Activated CD4-positive, alpha-beta T cell treated with anti-CD3 and anti-CD28 coated beads, Interleukin-2, amount 10 ng/mL, durations not matched to agents 7 days and 5 days (primary cell): ENCODE data around the gene TMTC2. TPM values are rescaled to one million over a fixed set of nuclear protein-coding genes. Genes with fewer than 3 reads are reported as not detected.

Experiments used
- CTCF ChIA-PET: fragments of 350-600 bp; sonication (Branson Sonifier 250); formaldehyde crosslinking; loops from one replicate; lab custom pipeline; 2021; ENCODE audit warnings: antibody characterized with exemption; lab: Charles Lee
- POLR2A ChIA-PET: fragments of 350-600 bp; sonication (Branson Sonifier 250); formaldehyde crosslinking; loops from one replicate; lab custom pipeline; 2021; ENCODE audit warnings: antibody characterized with exemption; lab: Charles Lee
- DNase-seq: peaks from one replicate; pipeline ENCODE4 v3.0.0-alpha.2; 2020
- H3K27ac Mint-ChIP-seq: one replicate; pipeline ENCODE4 v1.8.0; 2021; ENCODE audit warnings: mild to moderate bottlenecking, moderate library complexity, mixed read lengths
- H3K27me3 Mint-ChIP-seq: one replicate; pipeline ENCODE4 v1.8.0; 2021; ENCODE audit warnings: mixed read lengths
- H3K36me3 Mint-ChIP-seq: one replicate; pipeline ENCODE4 v1.8.0; 2021; ENCODE audit warnings: low read depth, mixed read lengths
- H3K4me1 Mint-ChIP-seq: one replicate; pipeline ENCODE4 v1.8.0; 2021; ENCODE audit warnings: mixed read lengths
- H3K4me3 Mint-ChIP-seq: one replicate; pipeline ENCODE4 v1.8.0; 2021; ENCODE audit warnings: mild to moderate bottlenecking, moderate library complexity, mixed read lengths
- H3K9me3 Mint-ChIP-seq: one replicate; pipeline ENCODE4 v1.8.0; 2021; ENCODE audit warnings: mixed read lengths
- total RNA-seq, 2 experiments: library from RNA; stranded (reverse); gene quantifications; one replicate each; pipeline ENCODE4 v1.2.3, GENCODE V29; 2021

The TMTC2 gene
- total RNA-seq, 2 experiments from 2014 or later = 1.8 to 2.5 TPM

DNA sequence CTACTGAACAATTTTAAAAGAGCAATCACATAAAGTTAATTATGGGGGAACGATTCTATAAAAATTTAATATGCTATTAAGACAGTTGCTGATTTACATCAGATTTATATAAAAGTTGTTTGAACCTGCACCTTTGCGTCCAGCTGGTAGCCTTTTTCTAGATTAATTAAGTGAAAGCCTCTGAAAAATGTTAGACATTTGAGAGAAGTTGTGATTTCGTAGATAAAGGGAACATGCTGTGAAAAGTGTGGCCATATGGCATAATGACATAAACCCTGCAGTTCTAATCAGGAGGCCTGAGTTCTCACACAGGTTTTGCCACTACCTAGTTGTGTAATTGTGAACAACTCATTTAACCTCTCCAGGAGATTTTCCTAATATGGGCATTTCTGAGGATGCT, 187.2 kb downstream of the TMTC2 start:
- Mint-ChIP-seq H3K4me3 (no peak overlapping the region), H3K4me1 (peaks cover 7% of the 10 kb centered on the region), H3K9me3 (no peaks in the 10 kb centered on the region), H3K27ac (no peak overlapping the region), H3K27me3 (no peaks in the 10 kb centered on the region), H3K36me3 (no peaks in the 10 kb centered on the region)
- ChIA-PET POLR2A (no interaction called here), CTCF (no interaction called here)
- DNase-seq = no peak

DNA sequence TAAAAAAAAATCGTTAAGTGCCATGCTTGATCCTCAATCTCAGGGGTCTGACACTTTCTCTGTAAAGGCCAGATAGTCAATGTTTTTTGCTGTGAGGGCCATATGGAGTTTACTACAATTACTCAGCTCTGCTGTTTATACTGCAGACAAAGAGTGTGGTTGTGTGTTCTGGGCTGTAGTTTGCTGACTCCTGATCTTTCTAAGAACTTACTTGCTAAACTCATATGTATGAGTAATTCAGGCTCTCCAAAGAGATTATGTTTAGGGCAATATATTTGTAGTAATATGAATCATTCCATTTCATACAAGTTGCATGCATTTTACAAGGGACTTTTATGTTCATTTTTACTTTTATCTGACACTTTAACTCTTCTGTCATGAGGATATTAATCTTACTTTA, 188.2 kb downstream of the TMTC2 start:
- Mint-ChIP-seq H3K27me3 (no peaks in the 10 kb centered on the region), H3K4me3 (no peak overlapping the region), H3K36me3 (no peaks in the 10 kb centered on the region), H3K27ac (no peak overlapping the region), H3K4me1 (peaks cover 7% of the 10 kb centered on the region), H3K9me3 (no peaks in the 10 kb centered on the region)
- CTCF ChIA-PET = no interaction called here
- no peak for DNase-seq
- POLR2A ChIA-PET = no interaction called here

- peaks cover 7% of the 10 kb centered on the region for H3K4me1 Mint-ChIP-seq
- ChIA-PET POLR2A (no interaction called here), CTCF (no interaction called here)
- no peaks in the 10 kb centered on the region for H3K36me3 Mint-ChIP-seq
- H3K27ac Mint-ChIP-seq = no peak overlapping the region
- no peaks in the 10 kb centered on the region for H3K9me3 Mint-ChIP-seq
- no peak for DNase-seq
- no peaks in the 10 kb centered on the region for H3K27me3 Mint-ChIP-seq
- no peak overlapping the region for H3K4me3 Mint-ChIP-seq
Measured at GRCh38 chr12:82876075-82876474, 189.4 kb downstream of the TMTC2 start.

- POLR2A ChIA-PET = no interaction called here
- Mint-ChIP-seq H3K9me3 (no peaks in the 10 kb centered on the region), H3K4me3 (no peak overlapping the region), H3K27me3 (no peaks in the 10 kb centered on the region), H3K36me3 (no peaks in the 10 kb centered on the region), H3K4me1 (peaks cover 7% of the 10 kb centered on the region), H3K27ac (no peak overlapping the region)
- CTCF ChIA-PET = no interaction called here
- DNase-seq = no peak
Measured at GRCh38 chr12:82877963-82878362, 191.3 kb downstream of the TMTC2 start.

DNA sequence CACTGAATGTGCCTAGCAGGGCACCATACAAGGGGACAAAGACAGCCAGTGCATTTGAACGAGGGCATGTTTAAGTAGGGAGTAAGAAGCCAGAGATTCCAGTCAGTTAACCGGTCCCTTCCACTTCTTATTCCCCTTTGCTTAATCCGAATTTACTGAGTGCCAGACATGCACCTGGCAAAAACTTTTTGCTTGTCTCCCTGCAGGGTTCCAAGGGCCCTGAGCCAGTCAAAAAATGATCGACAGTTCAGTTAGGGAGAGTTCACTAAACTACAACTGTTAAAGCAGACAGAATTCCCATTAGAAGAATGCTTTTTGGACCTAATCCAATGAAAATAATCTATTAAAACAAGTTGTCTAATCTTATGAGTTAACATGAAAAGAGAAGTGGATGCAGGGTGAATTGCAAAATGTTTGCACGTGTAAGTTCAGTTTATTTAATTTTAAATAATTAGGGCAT, 193.8 kb downstream of the TMTC2 start:
- no peak overlapping the region for H3K27ac Mint-ChIP-seq
- no peaks in the 10 kb centered on the region for H3K9me3 Mint-ChIP-seq
- no peaks in the 10 kb centered on the region for H3K27me3 Mint-ChIP-seq
- no peak for DNase-seq
- no peak overlapping the region for H3K4me3 Mint-ChIP-seq
- no peaks in the 10 kb centered on the region for H3K36me3 Mint-ChIP-seq
- ChIA-PET CTCF (no interaction called here), POLR2A (no interaction called here)
- peaks cover 2% of the 10 kb centered on the region for H3K4me1 Mint-ChIP-seq

DNA sequence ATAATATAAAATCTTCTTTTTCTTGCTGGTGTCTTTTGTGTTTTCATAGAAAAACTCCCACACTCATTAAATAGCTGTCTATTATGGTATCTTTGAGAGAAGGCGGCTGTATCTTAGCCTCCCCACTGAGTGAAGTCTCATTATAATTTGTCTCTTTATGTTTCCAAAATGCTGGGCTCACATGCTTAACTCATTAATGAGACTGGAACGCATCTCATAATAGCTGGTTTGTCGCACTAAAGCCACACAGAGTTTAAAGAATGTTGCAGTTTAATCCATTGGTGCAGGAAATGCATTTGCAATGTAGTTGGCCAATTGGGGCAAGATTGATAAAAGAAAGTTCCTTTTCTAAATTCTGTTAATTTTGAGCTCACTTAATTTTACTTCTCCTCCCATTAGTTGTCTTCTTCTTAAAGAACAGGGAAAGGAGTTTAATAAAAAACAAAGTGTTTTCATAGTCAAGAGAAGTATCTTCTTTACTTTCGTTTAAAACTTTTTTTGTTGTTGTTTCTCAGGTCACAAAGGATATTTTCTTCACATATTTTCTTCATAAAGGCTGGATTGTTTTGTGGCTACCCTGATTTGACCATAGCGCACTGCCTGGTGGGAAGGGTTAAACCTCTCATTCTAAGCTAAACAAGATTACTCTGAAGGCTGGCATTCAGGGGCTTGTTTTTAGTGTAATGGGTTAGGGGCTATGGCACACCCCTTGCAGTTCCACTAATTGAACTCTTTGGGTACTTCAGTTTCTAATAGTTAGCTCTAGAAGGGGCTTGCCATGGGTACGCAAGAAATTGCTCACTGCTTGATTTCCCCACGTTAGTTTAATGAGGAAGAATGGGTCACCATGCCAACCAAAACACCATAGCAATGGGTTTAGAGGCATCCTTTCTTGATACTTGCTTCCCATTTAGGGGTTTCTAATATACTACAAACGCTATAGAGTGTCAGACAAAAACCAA, 197.0 kb downstream of the TMTC2 start:
- Mint-ChIP-seq H3K27ac (no peak overlapping the region), H3K36me3 (no peaks in the 10 kb centered on the region), H3K27me3 (no peaks in the 10 kb centered on the region), H3K4me3 (no peak overlapping the region), H3K4me1 (no peaks in the 10 kb centered on the region), H3K9me3 (no peaks in the 10 kb centered on the region)
- POLR2A ChIA-PET = no interaction called here
- no peak for DNase-seq
- CTCF ChIA-PET = interaction anchor here (0.6 kb wide), 1 partner anchor 1253 kb away, joined by 3 read pairs; no protein-coding TSS in a partner anchor

- no peak for DNase-seq
- Mint-ChIP-seq H3K27me3 (no peaks in the 10 kb centered on the region), H3K27ac (no peak overlapping the region), H3K9me3 (no peaks in the 10 kb centered on the region), H3K4me1 (no peaks in the 10 kb centered on the region), H3K4me3 (no peak overlapping the region), H3K36me3 (no peaks in the 10 kb centered on the region)
- ChIA-PET POLR2A (no interaction called here), CTCF (no interaction called here)
Measured at GRCh38 chr12:82886671-82887340, 200.1 kb downstream of the TMTC2 start.

DNA sequence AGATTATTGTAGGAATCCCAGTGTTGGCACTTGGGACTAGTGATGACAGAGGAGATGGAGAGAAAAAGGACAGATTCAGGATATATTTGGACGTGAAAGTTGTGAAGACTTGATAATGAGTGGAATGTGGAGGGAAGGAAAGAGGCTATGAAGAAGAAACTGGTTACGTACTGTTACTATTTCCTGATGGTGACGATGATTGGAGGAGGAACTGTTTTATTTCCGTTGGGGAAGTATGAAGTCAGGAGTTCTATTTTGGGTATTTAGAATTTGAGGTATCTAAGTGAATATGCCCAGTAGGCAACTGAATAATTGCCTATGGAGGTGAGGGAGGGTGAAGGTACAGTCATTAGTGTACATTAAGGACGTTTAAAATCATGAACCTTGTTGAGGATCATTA, 207.2 kb downstream of the TMTC2 start:
- H3K4me3 Mint-ChIP-seq = no peak overlapping the region
- CTCF ChIA-PET = no interaction called here

GRCh38 chr12:82896277-82896676, 209.6 kb downstream of the TMTC2 start:
- no peak overlapping the region for H3K27ac Mint-ChIP-seq
- no peak for DNase-seq
- H3K4me3 Mint-ChIP-seq = no peak overlapping the region
- no peaks in the 10 kb centered on the region for H3K4me1 Mint-ChIP-seq
- ChIA-PET POLR2A (no interaction called here), CTCF (no interaction called here)
- no peaks in the 10 kb centered on the region for H3K36me3 Mint-ChIP-seq
- H3K27me3 Mint-ChIP-seq = no peaks in the 10 kb centered on the region
- no peaks in the 10 kb centered on the region for H3K9me3 Mint-ChIP-seq

More for the DNA sequence above, 207.2 kb downstream of the TMTC2 start:
- H3K9me3 Mint-ChIP-seq = no peaks in the 10 kb centered on the region
- H3K27ac Mint-ChIP-seq = no peak overlapping the region
- H3K27me3 Mint-ChIP-seq = no peaks in the 10 kb centered on the region
- no peak for DNase-seq
- H3K36me3 Mint-ChIP-seq = no peaks in the 10 kb centered on the region
- POLR2A ChIA-PET = no interaction called here
- no peaks in the 10 kb centered on the region for H3K4me1 Mint-ChIP-seq

DNA sequence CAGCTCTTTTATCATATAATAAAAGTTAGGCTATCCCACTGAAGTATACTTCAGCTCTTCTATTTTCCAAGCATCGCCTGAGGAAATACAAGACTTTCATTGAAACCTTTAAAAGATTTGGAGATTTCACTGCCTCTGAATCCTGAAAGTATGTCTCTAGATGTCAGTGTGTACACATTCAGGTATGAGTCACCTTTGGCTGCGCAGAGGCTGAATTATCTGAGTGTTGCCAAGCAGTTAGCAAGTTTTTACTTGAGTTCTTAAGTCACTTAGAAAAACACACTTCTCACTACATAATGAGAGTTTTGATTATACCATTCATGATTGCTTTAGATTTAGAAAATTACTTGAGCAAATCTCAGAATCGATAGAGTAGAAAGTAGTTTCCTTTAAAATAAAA, 210.3 kb downstream of the TMTC2 start:
- H3K4me1 Mint-ChIP-seq = no peaks in the 10 kb centered on the region
- H3K36me3 Mint-ChIP-seq = no peaks in the 10 kb centered on the region
- DNase-seq = no peak
- POLR2A ChIA-PET = no interaction called here
- no peak overlapping the region for H3K4me3 Mint-ChIP-seq
- H3K27ac Mint-ChIP-seq = no peak overlapping the region
- H3K9me3 Mint-ChIP-seq = no peaks in the 10 kb centered on the region
- no peaks in the 10 kb centered on the region for H3K27me3 Mint-ChIP-seq
- CTCF ChIA-PET = no interaction called here

- H3K9me3 Mint-ChIP-seq = no peaks in the 10 kb centered on the region
- no peak overlapping the region for H3K27ac Mint-ChIP-seq
- H3K36me3 Mint-ChIP-seq = no peaks in the 10 kb centered on the region
- no peaks in the 10 kb centered on the region for H3K4me1 Mint-ChIP-seq
- H3K27me3 Mint-ChIP-seq = no peaks in the 10 kb centered on the region
- ChIA-PET CTCF (no interaction called here), POLR2A (interaction anchor here (0.6 kb wide), 1 partner anchor 169 kb away, joined by 3 read pairs; no protein-coding TSS in a partner anchor)
- DNase-seq = no peak
- no peak overlapping the region for H3K4me3 Mint-ChIP-seq
Measured at GRCh38 chr12:82898441-82898840, 211.7 kb downstream of the TMTC2 start.

- H3K4me3 Mint-ChIP-seq = no peak overlapping the region
- H3K27me3 Mint-ChIP-seq = no peaks in the 10 kb centered on the region
- ChIA-PET POLR2A (no interaction called here), CTCF (interaction anchor here (0.5 kb wide), 1 partner anchor 10 kb away, joined by 3 read pairs; no protein-coding TSS in a partner anchor)
- no peak overlapping the region for H3K27ac Mint-ChIP-seq
- DNase-seq = no peak
- no peaks in the 10 kb centered on the region for H3K36me3 Mint-ChIP-seq
- H3K4me1 Mint-ChIP-seq = no peaks in the 10 kb centered on the region
- no peaks in the 10 kb centered on the region for H3K9me3 Mint-ChIP-seq
Measured at GRCh38 chr12:82904219-82904790, 217.6 kb downstream of the TMTC2 start.
